Lower leg skin (tissue), 3 donors: ENCODE data around the gene NREP.

Experiments
- POLR2A ChIP-seq, 2 donors: fragments of 450-650 bp; IDR thresholded peaks; one replicate each; pipeline ENCODE4 v1.6.1; 2016 to 2017; ENCODE audit warnings: antibody characterized with exemption in 2 of 2, mild to moderate bottlenecking in 1 of 2, moderate library complexity in 1 of 2
- TF ChIP-seq, protein P1 (sequence below), 3 donors: fragments of 450-650 bp; IDR thresholded peaks; one replicate each; pipeline ENCODE4 v1.5.1; 2016; ENCODE audit warnings: antibody characterized with exemption in 3 of 3, mild to moderate bottlenecking in 3 of 3, moderate library complexity in 2 of 3

DNA sequence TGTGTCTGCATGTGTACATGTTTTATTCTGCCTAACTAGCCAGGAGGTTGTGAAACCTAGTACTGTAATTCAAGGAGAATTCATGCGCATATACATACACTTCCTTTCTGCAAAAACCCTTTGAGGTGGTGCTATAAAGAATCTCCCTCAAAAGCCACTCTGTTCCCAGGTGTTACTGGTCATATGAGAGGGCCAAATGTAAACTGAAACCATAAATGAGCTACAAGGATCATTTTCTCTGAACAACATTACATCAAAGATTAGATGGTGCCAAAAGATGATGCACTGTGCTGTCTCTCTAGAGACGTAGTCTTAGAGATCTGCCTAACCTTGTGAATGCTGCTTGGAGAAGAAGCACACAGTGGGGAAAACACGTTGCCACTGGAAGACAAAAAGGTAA, 15.7 kb downstream of the NREP start:
- TF ChIP-seq, protein P1, sequence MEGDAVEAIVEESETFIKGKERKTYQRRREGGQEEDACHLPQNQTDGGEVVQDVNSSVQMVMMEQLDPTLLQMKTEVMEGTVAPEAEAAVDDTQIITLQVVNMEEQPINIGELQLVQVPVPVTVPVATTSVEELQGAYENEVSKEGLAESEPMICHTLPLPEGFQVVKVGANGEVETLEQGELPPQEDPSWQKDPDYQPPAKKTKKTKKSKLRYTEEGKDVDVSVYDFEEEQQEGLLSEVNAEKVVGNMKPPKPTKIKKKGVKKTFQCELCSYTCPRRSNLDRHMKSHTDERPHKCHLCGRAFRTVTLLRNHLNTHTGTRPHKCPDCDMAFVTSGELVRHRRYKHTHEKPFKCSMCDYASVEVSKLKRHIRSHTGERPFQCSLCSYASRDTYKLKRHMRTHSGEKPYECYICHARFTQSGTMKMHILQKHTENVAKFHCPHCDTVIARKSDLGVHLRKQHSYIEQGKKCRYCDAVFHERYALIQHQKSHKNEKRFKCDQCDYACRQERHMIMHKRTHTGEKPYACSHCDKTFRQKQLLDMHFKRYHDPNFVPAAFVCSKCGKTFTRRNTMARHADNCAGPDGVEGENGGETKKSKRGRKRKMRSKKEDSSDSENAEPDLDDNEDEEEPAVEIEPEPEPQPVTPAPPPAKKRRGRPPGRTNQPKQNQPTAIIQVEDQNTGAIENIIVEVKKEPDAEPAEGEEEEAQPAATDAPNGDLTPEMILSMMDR (IDR thresholded peaks at IDR 0.05) = no peak
- TF ChIP-seq POLR2A (IDR thresholded peaks at IDR 0.05) = no peak
